AG09309 (cell line): ENCODE results near the gene RAB39A.

Source experiments
- DNase-seq: peaks from one replicate; pipeline ENCODE4 v3.0.0-alpha.2; 2010; ENCODE audit warnings: low read depth
- H3K4me3 ChIP-seq: 2 replicates; pipeline ENCODE4 v1.5.1; 2011; ENCODE audit warnings: mild to moderate bottlenecking, low read depth, low read length, moderate library complexity; ENCODE audit not compliant: control insufficient read depth
- CTCF ChIP-seq: IDR thresholded peaks from 2 replicates; pipeline ENCODE4 v1.5.1; 2011; ENCODE audit warnings: mild to moderate bottlenecking, low read depth, low read length, inconsistent platforms; ENCODE audit not compliant: insufficient read depth, control insufficient read depth; ENCODE audit errors: missing control alignments

RAB39A gene

GRCh38 chr11:108007819-108008218, 79.6 kb downstream of the RAB39A start:
- no peak overlapping the region for H3K4me3 ChIP-seq
- DNase-seq: no peak
- TF ChIP-seq CTCF: no peak

- peak within 1 kb of the TSS; percentile 91 for H3K4me3 ChIP-seq
- peak; percentile 81 for TF ChIP-seq CTCF
- peak; percentile 67 for DNase-seq
Measured at GRCh38 chr11:108008656-108009496, 80.6 kb downstream of the RAB39A start, which contains the start of gene CUL5. CUL5 (plus strand) TSS chr11:108008898; CDS start chr11:108009349, 451 bp downstream.

GRCh38 chr11:108009497-108010370, 81.5 kb downstream of the RAB39A start:
- no peak for DNase-seq
- peak overlapping the region; percentile 91 for H3K4me3 ChIP-seq
- TF ChIP-seq CTCF: no peak

GRCh38 chr11:108012139-108012725, 84.0 kb downstream of the RAB39A start:
- no peak for DNase-seq
- H3K4me3 ChIP-seq: no peak overlapping the region
- no peak for TF ChIP-seq CTCF
